Epithelial cell of proximal tubule (primary cell): Measurements from ENCODE around the gene ATOSB. TPM values are rescaled to one million over a fixed set of nuclear protein-coding genes. Genes with fewer than 3 reads are reported as not detected.

Experiments
- DNase-seq: peaks from one replicate; pipeline ENCODE4 v3.0.0-alpha.2; 2011; ENCODE audit warnings: low read depth
- H3K4me3 ChIP-seq: 2 replicates; pipeline ENCODE4 v1.5.1; 2011; ENCODE audit warnings: low read depth, mild to moderate bottlenecking, low read length
- CTCF ChIP-seq: conservative IDR thresholded peaks from 2 replicates; pipeline ENCODE4 v1.5.1; 2012; ENCODE audit warnings: low read depth, mild to moderate bottlenecking, low read length
- total RNA-seq: library from RNA; depleted of rRNA; stranded (reverse); fragments of >200 nt; gene quantifications from 2 replicates; pipeline ENCODE4 v1.2.3, GENCODE V29; 2015

The ATOSB gene, protein sequence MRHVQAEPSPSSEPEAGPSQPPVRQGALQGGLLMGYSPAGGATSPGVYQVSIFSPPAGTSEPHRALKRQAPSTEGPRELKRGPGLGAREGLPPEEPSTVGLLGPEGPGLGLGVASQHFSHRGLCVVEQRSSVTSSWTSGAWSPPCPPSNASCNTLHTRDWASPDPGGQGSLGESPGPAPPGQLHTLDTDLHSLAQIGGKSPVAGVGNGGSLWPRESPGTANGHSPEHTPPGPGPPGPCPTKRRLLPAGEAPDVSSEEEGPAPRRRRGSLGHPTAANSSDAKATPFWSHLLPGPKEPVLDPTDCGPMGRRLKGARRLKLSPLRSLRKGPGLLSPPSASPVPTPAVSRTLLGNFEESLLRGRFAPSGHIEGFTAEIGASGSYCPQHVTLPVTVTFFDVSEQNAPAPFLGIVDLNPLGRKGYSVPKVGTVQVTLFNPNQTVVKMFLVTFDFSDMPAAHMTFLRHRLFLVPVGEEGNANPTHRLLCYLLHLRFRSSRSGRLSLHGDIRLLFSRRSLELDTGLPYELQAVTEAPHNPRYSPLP
- 14.0 and 27.7 TPM in 2 replicates for total RNA-seq

DNA sequence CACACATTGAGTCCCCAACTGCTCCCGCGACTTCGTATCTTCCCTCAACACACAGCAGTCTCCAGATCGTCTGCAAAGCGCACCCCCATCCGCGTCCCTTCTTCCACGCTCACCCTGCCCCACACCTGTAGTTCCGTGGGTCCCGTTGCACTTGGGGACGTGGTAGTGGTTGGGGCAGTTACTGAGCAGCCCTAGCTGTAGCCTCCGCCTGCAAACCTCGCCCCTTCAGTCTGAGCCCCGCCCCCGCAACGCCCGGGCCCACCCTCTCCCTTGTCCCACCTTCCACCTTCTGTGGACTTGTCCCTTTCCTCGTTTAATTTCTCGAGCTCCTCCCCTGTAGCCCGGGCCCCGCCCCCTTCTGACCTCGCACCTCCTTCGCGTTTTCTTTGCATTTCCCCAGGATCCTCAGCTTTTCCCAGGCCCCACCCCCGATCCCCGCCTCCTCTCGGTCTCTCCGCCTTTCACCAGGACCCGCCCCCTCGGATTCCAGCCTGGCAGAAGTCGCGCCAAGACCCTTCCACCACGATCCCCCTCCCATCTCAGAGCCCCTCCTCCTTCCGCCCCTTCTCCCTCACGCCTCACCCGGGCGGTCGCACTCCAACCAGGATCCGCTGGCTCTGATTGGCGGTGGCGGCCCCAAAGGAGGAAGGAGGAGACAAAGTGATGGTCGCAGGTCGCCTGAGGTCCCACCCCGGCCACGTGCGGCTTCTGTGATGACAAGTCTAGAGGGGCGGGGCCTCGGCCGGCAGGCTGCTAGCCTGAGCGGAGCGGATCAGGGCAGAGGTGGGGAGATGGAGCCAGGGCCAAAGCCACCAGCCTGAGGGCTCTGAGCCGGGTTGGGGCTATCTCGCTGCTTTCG is at the start of gene ATOSB:
TSS of gene ATOSB (minus strand) at position 183 of the 859 bp plus-strand sequence. CDS start 7,588 bp downstream, outside the sequence.
- DNase-seq: peak; percentile 80
- TF ChIP-seq CTCF: no peak

GRCh38 chr9:35164711-35165110 is 49.0 kb upstream of the ATOSB start:
- no peak overlapping the region for H3K4me3 ChIP-seq
- TF ChIP-seq CTCF: no peak
- peak; percentile 12 for DNase-seq

More for the DNA sequence above, at the start of gene ATOSB:
- peak within 1 kb of the TSS; percentile 97 for H3K4me3 ChIP-seq

GRCh38 chr9:35163413-35163812 is 47.8 kb upstream of the ATOSB start:
- H3K4me3 ChIP-seq: peak overlapping the region; percentile 94
- no peak for TF ChIP-seq CTCF
- no peak for DNase-seq

GRCh38 chr9:35162605-35163315 is 47.1 kb upstream of the ATOSB start:
- DNase-seq: peak; percentile 13
- no peak for TF ChIP-seq CTCF
- peak overlapping the region; percentile 94 for H3K4me3 ChIP-seq

DNA sequence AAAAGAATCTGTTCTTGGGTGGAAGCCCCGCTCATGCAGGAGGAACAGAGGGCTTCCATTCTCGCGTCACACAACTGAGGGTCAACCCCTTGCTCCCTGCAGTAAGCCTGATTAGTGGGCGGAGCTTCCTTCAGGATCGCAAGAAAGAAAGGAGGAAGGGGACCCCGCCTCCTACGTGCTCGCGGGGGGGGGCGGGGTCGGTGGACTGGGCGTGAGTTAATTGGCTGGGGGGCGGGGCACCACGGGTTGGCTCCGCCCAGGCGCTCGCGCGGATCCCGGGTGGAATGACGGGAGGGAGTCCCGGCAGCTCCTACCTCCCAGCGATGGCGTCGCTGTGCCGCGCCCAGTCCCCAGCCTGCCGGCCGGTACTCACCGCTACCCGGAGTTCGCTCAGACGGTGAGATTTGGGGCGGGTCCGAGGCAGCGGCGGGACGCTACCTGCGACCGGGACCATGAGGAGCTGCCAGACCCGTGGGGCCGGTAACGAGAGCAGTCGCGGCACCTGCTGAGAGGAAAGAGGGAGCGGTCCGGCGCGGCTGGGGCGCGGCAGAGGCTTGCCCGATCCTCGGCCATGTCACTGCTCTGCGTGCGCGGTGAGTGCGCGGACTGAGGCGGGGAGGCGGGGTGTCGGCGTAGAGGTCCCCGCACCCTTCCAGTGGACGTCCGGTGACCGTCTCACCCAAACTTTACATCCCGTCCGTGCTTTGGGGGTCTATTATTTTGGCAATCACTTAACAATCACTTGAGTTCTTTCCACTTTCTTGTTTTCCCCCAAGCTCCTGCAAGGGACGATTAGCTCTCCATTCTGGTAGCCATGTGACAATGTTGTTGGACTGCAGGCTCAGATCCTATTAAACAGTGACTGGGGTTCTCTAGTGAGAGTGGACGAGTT is 46.3 kb upstream of the ATOSB start, which contains the start of gene UNC13B:
TSS of gene UNC13B (plus strand) at position 297 of the 892 bp plus-strand sequence. CDS start at position 572, 275 bp downstream.
- peak; percentile 53 for DNase-seq
- H3K4me3 ChIP-seq: peak within 1 kb of the TSS; percentile 94
- no peak for TF ChIP-seq CTCF
